Spleen (tissue), 13 donors: ENCODE data around the gene CLCN6. TPM values are rescaled to one million over a fixed set of nuclear protein-coding genes. Genes with fewer than 3 reads are reported as not detected.

Source experiments
- DNase-seq: peaks from one replicate; pipeline ENCODE4 v3.0.0-alpha.2; 2020
- H3K27ac ChIP-seq, 8 donors: fragments of 200-600 bp; sonication (generic) in 7 of 8; 1 replicate in 4 of 8; 2 replicates in 4 of 8; pipeline versions ENCODE4 v1.5.0 to v1.8.0; 2016 to 2021; ENCODE audit warnings: inconsistent platforms in 4 of 8, mild to moderate bottlenecking in 4 of 8, moderate library complexity in 1 of 8
- H3K27me3 ChIP-seq, 7 donors: fragments of 200-600 bp; sonication (generic) in 6 of 7; replicated peaks in 1 of 7; 1 replicate in 4 of 7; 2 replicates in 3 of 7; pipeline versions ENCODE4 v1.5.0 to v1.8.0; 2016 to 2021; ENCODE audit warnings: inconsistent platforms in 3 of 7, mild to moderate bottlenecking in 1 of 7
- H3K36me3 ChIP-seq, 6 donors: fragments of 200-600 bp; sonication (generic) in 5 of 6; 1 replicate in 4 of 6; 2 replicates in 2 of 6; pipeline versions ENCODE4 v1.5.0 to v1.8.0; 2016 to 2021; ENCODE audit warnings: inconsistent platforms in 2 of 6
- H3K4me1 ChIP-seq, 6 donors: fragments of 200-600 bp; sonication (generic) in 5 of 6; 1 replicate in 3 of 6; 2 replicates in 3 of 6; pipeline versions ENCODE4 v1.5.0 to v1.8.0; 2016 to 2021; ENCODE audit warnings: inconsistent platforms in 3 of 6
- H3K4me3 ChIP-seq, 8 donors: fragments of 200-600 bp; sonication (generic) in 7 of 8; 1 replicate in 4 of 8; 2 replicates in 4 of 8; pipeline versions ENCODE4 v1.5.0 to v1.8.0; 2016 to 2021; ENCODE audit warnings: inconsistent platforms in 4 of 8, mild to moderate bottlenecking in 4 of 8, moderate library complexity in 2 of 8
- H3K9me3 ChIP-seq, 8 donors: fragments of 200-600 bp; sonication (generic) in 7 of 8; 1 replicate in 4 of 8; 2 replicates in 4 of 8; pipeline versions ENCODE4 v1.5.0 to v1.8.0; 2016 to 2021; ENCODE audit warnings: inconsistent platforms in 4 of 8
- CTCF ChIP-seq, 11 experiments: fragments of 200-600 bp in 7 of 11; fragments of 450-650 bp in 4 of 11; sonication (generic) in 4 of 11; IDR thresholded peaks in 8 of 11; conservative IDR thresholded peaks in 3 of 11; 1 replicate in 7 of 11; 2 replicates in 4 of 11; pipeline versions ENCODE4 v1.4.0 to v1.8.0; 2016 to 2021; ENCODE audit warnings: antibody characterized with exemption in 11 of 11, inconsistent platforms in 4 of 11, mild to moderate bottlenecking in 1 of 11
- POLR2A ChIP-seq, 3 donors: fragments of 450-650 bp; IDR thresholded peaks; one replicate each; pipeline ENCODE4 v1.5.1; 2017; ENCODE audit warnings: antibody characterized with exemption in 3 of 3, mild to moderate bottlenecking in 1 of 3
- POLR2AphosphoS5 ChIP-seq, 3 donors: sonication (generic); formaldehyde crosslinking; IDR thresholded peaks; one replicate each; pipeline ENCODE4 v1.5.1; 2017; ENCODE audit warnings: antibody characterized with exemption in 3 of 3
- WGBS, 5 donors: extraction: QIAGEN DNeasy Blood & Tissue Kit in 3 of 5; methylation state at CpG; one replicate each; pipeline versions ENCODE4 v1.1.5 to v1.1.7; 2013 to 2018; 5-methylcytosine and 5-hydroxymethylcytosine counted together
- intact Hi-C: fragments of 100-400 bp; cut with DNase I; formaldehyde crosslinking; loops from one replicate; pipeline ENCODE4 v1.15.0; 2023; ENCODE audit warnings: low total_unique reads
- long read RNA-seq, 2 donors: transcript quantifications; one replicate each; lab custom pipeline, GENCODE V29; 2026
- polyA plus RNA-seq, 3 donors: library from polyadenylated mRNA; stranded (reverse); fragments of 200-250 nt; gene quantifications; one replicate each; pipeline ENCODE4 v1.2.1, GENCODE V29; 2013
- total RNA-seq, 7 donors: library from RNA; depleted of rRNA in 3 of 7; stranded (reverse); fragments of >200 nt in 3 of 7; fragmentation: NEBNext Ultra II Directional in 4 of 7; extraction: Animal tissue kit (Norgen Biotek cat#: 25700) in 4 of 7; gene quantifications; one replicate each; pipeline versions ENCODE4 v1.1.0 to v1.2.1, GENCODE V29; 2016 to 2021
- donor health status: healthy with polysubstance abuse.
- donor health status: DM: no; HTN: no; CAD: no; lungs with moderate emphysema.
- donor health status: DM: no; HTN: no; CAD: no.
- donor health status: Bipolar disorder and iron deficiency.
- donor health status: healthy.
- donor health status: DM: no; HTN: no; CAD: no.
- donor health status: DM: yes; HTN: yes; CAD: no.

The CLCN6 gene
- total RNA-seq (10 to 100 TPM; 21.2 to 34.4 (median 27.9) TPM), polyA plus RNA-seq (10 to 100 TPM in 2 of 3 donors, 1 to 10 TPM in 1; 6.3 to 13.5 (median 12.4) TPM)
- long read RNA-seq, donor 1, full-length matches to known transcripts = 3 of 13 reads
- long read RNA-seq, donor 1, partial matches to known transcripts = 10 of 13 reads
- long read RNA-seq, donor 1, other reads (novel, unspliced or antisense) = 0 of 13 reads
- long read RNA-seq, donor 2, full-length matches to known transcripts = 1 of 1 reads
- long read RNA-seq, donor 2, partial matches to known transcripts = 0 of 1 reads
- long read RNA-seq, donor 2, other reads (novel, unspliced or antisense) = 0 of 1 reads

GRCh38 chr1:11805422-11806306, at the start of gene CLCN6, which contains the start of gene MTHFR:
Gene CLCN6, plus strand, starts transcription at chr1:11806191. Its CDS starts 72 bp downstream, at chr1:11806263.
Gene MTHFR, minus strand, starts transcription at chr1:11805964. Its CDS starts 2,848 bp downstream, at chr1:11803116.
- H3K27me3 ChIP-seq = no peaks in the 10 kb centered on the region
- peaks cover 50 to 91% (median 76%) of the 10 kb centered on the region in 6 donors for H3K4me1 ChIP-seq
- peak within 1 kb of the TSS; percentile 65 to 97 (median 82) for H3K4me3 ChIP-seq
- peaks cover 0 to 42% (median 23%) of the 10 kb centered on the region in 6 donors for H3K36me3 ChIP-seq
- intact Hi-C loops = no loop called here
- WGBS, 5 donors = 0 to 1% (median 0%) methylated on average over 12 to 72 of the region's 72 CpGs
- peak within 1 kb of the TSS; percentile 86 to 98 (median 97) for H3K27ac ChIP-seq
- H3K9me3 ChIP-seq = no peaks in the 10 kb centered on the region
- TF ChIP-seq CTCF (IDR thresholded peaks at IDR 0.05 in 8 of 11, conservative IDR thresholded peaks at IDR 0.05 in 3 of 11) (peak in 3 of 11 experiments; percentile 3 to 40 (median 21)), POLR2AphosphoS5 (IDR thresholded peaks at IDR 0.05) (peak; percentile 97 to 99 (median 99)), POLR2A (IDR thresholded peaks at IDR 0.05) (peak; percentile 42 to 88 (median 79))
- peak; percentile 100 for DNase-seq

- 87 to 97% (median 90%) methylated on average over 1 of the region's 1 CpG for WGBS, 5 donors
- TF ChIP-seq POLR2A (IDR thresholded peaks at IDR 0.05) (no peak), CTCF (IDR thresholded peaks at IDR 0.05 in 8 of 11, conservative IDR thresholded peaks at IDR 0.05 in 3 of 11) (no peak), POLR2AphosphoS5 (IDR thresholded peaks at IDR 0.05) (no peak)
- H3K9me3 ChIP-seq = no peaks in the 10 kb centered on the region
- intact Hi-C loops = no loop called here
- H3K36me3 ChIP-seq = no peaks in the 10 kb centered on the region
- H3K27me3 ChIP-seq = peaks cover 0 to 20% (median 9%) of the 10 kb centered on the region in 7 donors
- DNase-seq = no peak
- H3K4me3 ChIP-seq = no peak overlapping the region
- peaks cover 0 to 6% (median 6%) of the 10 kb centered on the region in 6 donors for H3K4me1 ChIP-seq
- no peak overlapping the region for H3K27ac ChIP-seq
Observed at GRCh38 chr1:11757047-11757446, 48.9 kb upstream of the CLCN6 start.

GRCh38 chr1:11759791-11760190, 46.2 kb upstream of the CLCN6 start:
- WGBS, 5 donors = 89 to 97% (median 93%) methylated on average over 4 of the region's 4 CpGs
- no peak for TF ChIP-seq CTCF (IDR thresholded peaks at IDR 0.05 in 8 of 11, conservative IDR thresholded peaks at IDR 0.05 in 3 of 11)
- no peak for TF ChIP-seq POLR2A (IDR thresholded peaks at IDR 0.05)
- TF ChIP-seq POLR2AphosphoS5 (IDR thresholded peaks at IDR 0.05) = no peak
- no peak overlapping the region for H3K4me3 ChIP-seq
- DNase-seq = no peak
- H3K9me3 ChIP-seq = no peaks in the 10 kb centered on the region
- H3K4me1 ChIP-seq = peaks cover 0 to 11% (median 9%) of the 10 kb centered on the region in 6 donors
- H3K36me3 ChIP-seq = no peaks in the 10 kb centered on the region
- H3K27ac ChIP-seq = no peak overlapping the region
- peaks cover 0 to 29% (median 17%) of the 10 kb centered on the region in 7 donors for H3K27me3 ChIP-seq
- intact Hi-C loops = no loop called here
